Measurements from ENCODE around the gene MAK.
"Not testable (repeated sequence)": the region's sequence is repeated elsewhere in the genome, so short reads cannot be mapped to it uniquely, and the experiment has no call there.

Gene MAK

DNA sequence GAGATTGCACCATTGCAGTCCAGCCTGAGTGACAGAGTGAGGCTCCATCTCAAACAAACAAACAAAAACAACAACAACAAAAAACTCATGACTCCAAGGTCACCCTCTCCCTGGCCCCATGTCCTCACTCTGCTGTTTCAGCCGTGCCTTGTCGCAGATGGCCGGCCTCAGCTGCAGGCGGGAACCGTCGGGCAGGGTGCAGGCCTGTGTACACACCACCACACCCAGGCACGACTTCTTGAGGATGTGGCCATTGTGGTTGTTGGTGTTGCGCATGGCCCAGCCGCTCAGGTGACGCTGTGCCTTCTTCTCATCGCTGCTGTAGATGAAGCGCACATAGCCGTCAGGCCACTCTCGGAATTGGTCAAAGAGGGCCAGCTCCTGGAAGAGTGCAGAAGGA lies 38.7 kb upstream of the MAK start:
- peaks cover 45% of the 10 kb centered on the region for H3K27me3 ChIP-seq (ENCODE audit: insufficient read depth, low read length)
- H3K27ac ChIP-seq (ENCODE audit: low read depth, low read length): no peak overlapping the region

DNA sequence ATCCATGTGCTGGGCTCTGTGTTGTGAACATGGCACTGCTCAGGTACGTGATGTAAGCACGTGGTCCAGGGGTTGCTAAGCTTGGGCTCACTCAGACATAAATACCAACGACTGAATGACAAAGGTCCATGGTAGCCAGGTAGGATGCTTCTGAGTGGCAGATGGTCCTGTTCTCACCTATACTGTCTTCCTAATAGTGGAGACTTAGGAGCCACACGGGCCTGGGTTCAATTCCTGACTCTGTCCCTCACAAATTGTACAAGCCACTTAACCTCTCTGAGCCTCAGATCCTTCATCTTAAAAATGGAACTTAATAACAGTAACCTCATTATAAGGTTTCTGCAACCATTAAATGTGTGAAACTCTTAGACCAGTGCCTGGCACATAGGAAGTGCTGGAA lies 36.7 kb upstream of the MAK start:
- Histone ChIP-seq H3K27ac (ENCODE audit: low read depth, low read length) (no peak overlapping the region), H3K4me1 (ENCODE audit: control insufficient read depth, insufficient read depth, low read length, unreplicated experiment) (no peaks in the 10 kb centered on the region), H3K79me2 (ENCODE audit: control insufficient read depth, insufficient read depth, low read length, unreplicated experiment) (no peaks in the 10 kb centered on the region), H3K27me3 (ENCODE audit: insufficient read depth, low read length) (peaks cover 26% of the 10 kb centered on the region), H3K36me3 (ENCODE audit: insufficient read depth, low read length) (no peaks in the 10 kb centered on the region), H3K4me3 (ENCODE audit: low read depth, low read length) (no peak overlapping the region), H2AFZ (ENCODE audit: low read length, unreplicated experiment) (no peak overlapping the region)

More for the DNA sequence above, 38.7 kb upstream of the MAK start:
- Histone ChIP-seq H3K4me1 (ENCODE audit: control insufficient read depth, insufficient read depth, low read length, unreplicated experiment) (no peaks in the 10 kb centered on the region), H3K79me2 (ENCODE audit: control insufficient read depth, insufficient read depth, low read length, unreplicated experiment) (no peaks in the 10 kb centered on the region), H2AFZ (ENCODE audit: low read length, unreplicated experiment) (no peak overlapping the region), H3K4me3 (ENCODE audit: low read depth, low read length) (no peak overlapping the region), H3K36me3 (ENCODE audit: insufficient read depth, low read length) (no peaks in the 10 kb centered on the region)

DNA sequence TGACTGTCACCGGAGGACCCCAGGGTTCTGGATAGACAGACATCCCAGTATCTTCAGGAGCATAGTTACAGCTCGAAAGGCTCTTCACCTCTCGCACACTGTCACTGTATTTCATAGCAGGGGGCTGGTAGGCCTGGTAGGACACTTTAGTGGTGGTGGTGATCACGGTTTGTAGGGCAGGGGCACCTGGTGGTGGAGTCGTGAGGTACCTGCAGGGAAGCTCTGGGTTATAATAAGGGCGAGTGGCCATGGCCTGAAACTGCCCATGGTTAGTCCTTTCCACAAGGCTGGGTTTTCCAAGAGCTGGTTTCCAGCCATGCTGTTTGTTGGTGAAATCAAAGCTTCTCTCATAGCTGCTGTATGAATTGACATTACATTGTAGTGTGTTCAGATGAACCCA lies 35.9 kb upstream of the MAK start:
- H2AFZ ChIP-seq (ENCODE audit: low read length, unreplicated experiment): no peak overlapping the region
- H3K27ac ChIP-seq (ENCODE audit: low read depth, low read length): no peak overlapping the region
- H3K4me1 ChIP-seq (ENCODE audit: control insufficient read depth, insufficient read depth, low read length, unreplicated experiment): no peaks in the 10 kb centered on the region
- no peaks in the 10 kb centered on the region for H3K36me3 ChIP-seq (ENCODE audit: insufficient read depth, low read length)
- H3K79me2 ChIP-seq (ENCODE audit: control insufficient read depth, insufficient read depth, low read length, unreplicated experiment): no peaks in the 10 kb centered on the region
- H3K4me3 ChIP-seq (ENCODE audit: low read depth, low read length): no peak overlapping the region
- H3K27me3 ChIP-seq (ENCODE audit: insufficient read depth, low read length): peaks cover 18% of the 10 kb centered on the region

DNA sequence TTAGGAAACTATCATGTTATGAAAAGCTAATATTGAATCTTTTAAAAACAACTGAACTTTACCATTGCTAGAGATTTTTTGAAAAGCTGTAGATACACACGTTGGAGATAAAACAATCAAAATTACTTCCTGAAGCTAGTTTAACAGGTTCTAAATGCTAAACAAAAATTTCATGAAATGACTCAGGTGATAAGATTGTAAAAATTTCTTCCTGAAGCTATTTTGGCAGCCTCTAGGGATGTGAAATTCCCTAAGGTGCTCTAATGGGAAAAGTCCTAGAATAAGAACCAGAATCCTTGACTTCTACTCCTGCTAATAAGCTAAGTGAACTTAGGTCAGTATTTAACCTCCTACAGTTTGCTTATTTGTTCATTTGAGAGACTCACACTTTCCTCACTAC lies 35.0 kb upstream of the MAK start:
- Histone ChIP-seq H3K36me3 (ENCODE audit: insufficient read depth, low read length) (no peaks in the 10 kb centered on the region), H3K4me3 (ENCODE audit: low read depth, low read length) (no peak overlapping the region), H3K79me2 (ENCODE audit: control insufficient read depth, insufficient read depth, low read length, unreplicated experiment) (no peaks in the 10 kb centered on the region), H3K27me3 (ENCODE audit: insufficient read depth, low read length) (peaks cover 17% of the 10 kb centered on the region; the same call in 1 of the 2 replicates), H3K4me1 (ENCODE audit: control insufficient read depth, insufficient read depth, low read length, unreplicated experiment) (no peaks in the 10 kb centered on the region), H2AFZ (ENCODE audit: low read length, unreplicated experiment) (no peak overlapping the region), H3K27ac (ENCODE audit: low read depth, low read length) (no peak overlapping the region)

DNA sequence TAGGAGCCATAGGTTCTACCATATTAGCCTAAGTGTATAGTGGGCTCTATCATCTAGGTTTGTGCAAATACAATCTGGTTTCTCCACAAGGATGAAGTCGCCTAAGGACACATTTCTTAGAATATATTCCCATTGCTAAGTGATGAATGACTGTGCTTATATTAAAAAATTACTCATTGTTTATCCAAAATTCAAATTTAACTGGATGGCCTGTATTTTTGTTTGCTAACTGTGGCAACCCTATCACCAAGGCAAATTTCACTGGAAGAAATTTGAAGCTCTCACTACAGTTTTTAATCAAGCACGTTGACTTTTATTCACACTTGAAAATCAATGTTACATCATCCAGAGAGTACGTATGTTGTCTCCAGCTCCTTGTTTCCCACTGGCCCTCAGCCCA lies 29.6 kb upstream of the MAK start:
- Histone ChIP-seq H3K27me3 (ENCODE audit: insufficient read depth, low read length) (peaks cover 6% of the 10 kb centered on the region; the same call in 1 of the 2 replicates), H3K79me2 (ENCODE audit: control insufficient read depth, insufficient read depth, low read length, unreplicated experiment) (no peaks in the 10 kb centered on the region), H3K4me3 (ENCODE audit: low read depth, low read length) (no peak overlapping the region), H3K27ac (ENCODE audit: low read depth, low read length) (no peak overlapping the region), H3K4me1 (ENCODE audit: control insufficient read depth, insufficient read depth, low read length, unreplicated experiment) (no peaks in the 10 kb centered on the region), H3K36me3 (ENCODE audit: insufficient read depth, low read length) (no peaks in the 10 kb centered on the region), H2AFZ (ENCODE audit: low read length, unreplicated experiment) (no peak overlapping the region)

DNA sequence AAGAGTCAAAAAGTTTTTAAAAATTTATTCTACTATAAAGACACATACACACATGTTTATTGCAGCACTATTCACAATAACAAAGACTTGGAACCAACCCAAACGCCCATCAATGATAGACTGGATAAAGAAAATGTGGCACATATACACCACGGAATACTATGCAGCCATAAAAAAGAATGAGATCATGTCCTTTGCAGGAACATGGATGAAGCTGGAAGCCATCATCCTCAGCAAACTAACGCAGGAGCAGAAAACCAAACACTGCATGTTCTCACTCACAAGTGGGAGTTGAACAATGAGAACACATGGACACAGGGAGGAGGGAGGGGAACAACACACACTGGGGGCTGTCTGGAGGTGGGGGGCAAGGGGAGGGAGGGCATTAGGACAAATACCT lies 28.4 kb upstream of the MAK start:
- not testable (repeated sequence) for H3K27me3 ChIP-seq (ENCODE audit: insufficient read depth, low read length); H2AFZ ChIP-seq (ENCODE audit: low read length, unreplicated experiment); H3K4me3 ChIP-seq (ENCODE audit: low read depth, low read length); H3K4me1 ChIP-seq (ENCODE audit: control insufficient read depth, insufficient read depth, low read length, unreplicated experiment); H3K36me3 ChIP-seq (ENCODE audit: insufficient read depth, low read length); H3K27ac ChIP-seq (ENCODE audit: low read depth, low read length); H3K79me2 ChIP-seq (ENCODE audit: control insufficient read depth, insufficient read depth, low read length, unreplicated experiment)

DNA sequence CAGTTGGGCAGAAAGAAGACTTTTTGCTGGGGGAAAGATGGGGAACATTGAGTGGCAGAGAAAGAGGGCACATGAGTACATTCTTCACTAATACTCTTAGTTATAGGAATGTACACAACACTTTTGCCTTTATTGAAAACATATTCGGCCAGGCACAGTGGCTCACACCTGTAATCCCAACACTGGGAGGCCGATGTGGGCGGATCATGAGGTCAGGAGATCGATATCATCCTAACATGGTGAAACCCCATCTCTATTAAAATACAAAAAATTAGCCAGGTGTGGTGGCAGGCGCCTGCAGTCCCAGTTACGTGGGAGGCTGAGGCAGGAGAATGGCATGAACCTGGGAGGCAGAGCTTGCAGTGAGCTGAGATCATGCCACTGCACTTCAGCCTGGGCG lies 24.7 kb upstream of the MAK start:
- H3K27me3 ChIP-seq (ENCODE audit: insufficient read depth, low read length); H2AFZ ChIP-seq (ENCODE audit: low read length, unreplicated experiment): not testable (repeated sequence)

DNA sequence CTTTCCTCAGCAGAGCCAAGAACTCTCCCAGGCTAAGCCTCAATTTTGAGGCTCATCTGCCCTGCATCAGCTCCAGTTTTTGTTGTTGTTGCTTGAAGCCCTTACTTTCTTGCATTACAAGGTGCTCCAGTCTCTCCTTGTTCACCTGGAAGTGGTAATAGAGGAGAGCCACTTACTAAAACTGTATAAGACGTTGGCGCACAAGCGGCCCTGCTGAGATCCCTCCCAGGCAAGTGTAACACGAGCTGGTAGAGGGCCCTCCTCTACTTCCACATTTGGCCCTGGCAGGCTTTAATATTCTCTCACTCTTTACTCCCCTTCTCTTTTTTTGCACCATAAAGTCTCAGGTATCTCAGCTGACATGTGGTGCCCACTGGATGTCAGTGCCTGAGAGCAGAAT lies 24.0 kb upstream of the MAK start:
- H3K4me1 ChIP-seq (ENCODE audit: control insufficient read depth, insufficient read depth, low read length, unreplicated experiment): no peaks in the 10 kb centered on the region
- H3K36me3 ChIP-seq (ENCODE audit: insufficient read depth, low read length): no peaks in the 10 kb centered on the region
- no peak overlapping the region for H3K4me3 ChIP-seq (ENCODE audit: low read depth, low read length)
- peaks cover 8% of the 10 kb centered on the region; the same call in 1 of the 2 replicates for H3K27me3 ChIP-seq (ENCODE audit: insufficient read depth, low read length)
- no peak overlapping the region for H3K27ac ChIP-seq (ENCODE audit: low read depth, low read length)
- H3K79me2 ChIP-seq (ENCODE audit: control insufficient read depth, insufficient read depth, low read length, unreplicated experiment): no peaks in the 10 kb centered on the region
- H2AFZ ChIP-seq (ENCODE audit: low read length, unreplicated experiment): no peak overlapping the region

More for the DNA sequence above, 24.7 kb upstream of the MAK start:
- H3K4me1 ChIP-seq (ENCODE audit: control insufficient read depth, insufficient read depth, low read length, unreplicated experiment); H3K27ac ChIP-seq (ENCODE audit: low read depth, low read length); H3K79me2 ChIP-seq (ENCODE audit: control insufficient read depth, insufficient read depth, low read length, unreplicated experiment); H3K36me3 ChIP-seq (ENCODE audit: insufficient read depth, low read length); H3K4me3 ChIP-seq (ENCODE audit: low read depth, low read length): not testable (repeated sequence)

DNA sequence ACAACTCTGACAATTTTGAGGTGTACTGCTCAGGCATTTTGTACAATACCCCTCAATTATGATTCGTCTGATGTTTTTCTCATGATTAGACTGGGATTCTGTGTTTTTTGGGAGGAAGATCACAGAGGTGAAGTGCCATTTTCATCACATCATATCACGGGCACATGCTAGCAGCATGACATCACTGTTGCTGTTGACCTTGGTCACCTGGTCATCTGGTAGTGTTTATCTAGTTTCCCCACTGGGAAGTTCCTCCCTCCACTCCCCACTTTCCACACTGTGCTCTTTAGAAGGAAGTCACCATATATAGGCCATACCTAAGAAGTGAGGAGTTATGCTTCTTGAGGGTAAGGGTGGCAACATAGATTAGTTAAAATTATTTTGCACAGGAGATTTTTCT lies 22.7 kb upstream of the MAK start:
- Histone ChIP-seq H3K4me1 (ENCODE audit: control insufficient read depth, insufficient read depth, low read length, unreplicated experiment) (no peaks in the 10 kb centered on the region), H3K27me3 (ENCODE audit: insufficient read depth, low read length) (peaks cover 10% of the 10 kb centered on the region; the same call in 1 of the 2 replicates), H3K79me2 (ENCODE audit: control insufficient read depth, insufficient read depth, low read length, unreplicated experiment) (no peaks in the 10 kb centered on the region), H3K27ac (ENCODE audit: low read depth, low read length) (no peak overlapping the region), H2AFZ (ENCODE audit: low read length, unreplicated experiment) (no peak overlapping the region), H3K36me3 (ENCODE audit: insufficient read depth, low read length) (no peaks in the 10 kb centered on the region), H3K4me3 (ENCODE audit: low read depth, low read length) (no peak overlapping the region)

DNA sequence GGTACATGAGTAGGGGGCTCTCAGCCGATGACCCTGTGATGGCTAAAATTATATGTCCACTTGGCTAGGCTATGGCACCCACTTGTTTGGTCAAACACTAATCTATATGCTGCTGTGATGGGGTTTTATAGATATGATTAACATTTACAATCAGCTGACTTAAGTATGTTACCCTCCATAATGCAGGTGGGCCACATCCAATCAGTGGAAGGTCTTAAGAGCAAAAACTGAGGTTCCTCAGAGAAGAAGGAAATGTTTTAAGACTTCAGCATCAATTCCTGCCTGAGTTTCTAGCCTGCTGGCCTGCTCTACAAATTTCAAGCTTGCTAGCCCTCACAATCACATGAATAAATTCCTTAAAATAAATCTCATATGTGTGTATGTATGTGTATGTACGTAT lies 18.9 kb upstream of the MAK start:
- H3K79me2 ChIP-seq (ENCODE audit: control insufficient read depth, insufficient read depth, low read length, unreplicated experiment): no peaks in the 10 kb centered on the region
- peaks cover 9% of the 10 kb centered on the region for H3K27me3 ChIP-seq (ENCODE audit: insufficient read depth, low read length)

DNA sequence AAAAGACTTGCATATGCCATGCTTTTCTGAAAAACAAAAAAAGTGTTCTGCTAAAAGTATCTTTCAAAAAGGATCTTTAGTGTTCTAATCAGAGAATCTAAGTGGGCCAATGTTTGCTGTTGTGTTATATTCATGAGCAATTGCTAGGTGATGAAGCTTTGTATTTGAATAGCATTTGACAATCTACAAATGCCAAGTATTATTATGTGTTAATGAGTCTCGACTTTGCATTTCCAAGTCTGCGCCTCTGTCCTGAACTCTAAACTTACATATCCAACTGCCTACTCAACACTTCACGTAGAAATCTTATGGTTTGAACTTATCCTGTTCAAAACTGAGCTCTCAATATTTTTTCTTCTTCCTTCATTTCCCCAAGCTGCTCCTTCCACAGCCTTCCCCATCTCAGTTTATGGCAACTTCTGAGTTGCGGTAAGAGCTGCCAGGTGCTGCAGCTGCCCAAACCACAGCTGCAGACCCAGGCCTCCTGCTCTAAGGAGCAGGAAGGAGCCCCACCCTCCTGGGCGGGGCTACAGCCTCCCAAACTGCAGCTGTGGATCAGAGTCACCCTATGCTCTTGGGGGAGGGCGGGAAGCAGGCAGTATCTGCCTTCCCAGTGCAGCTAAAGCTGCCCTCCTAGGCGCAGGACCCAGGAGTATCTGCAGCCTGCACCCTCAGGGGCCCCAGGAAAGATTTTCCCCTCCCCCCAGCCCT lies 16.7 kb upstream of the MAK start:
- Histone ChIP-seq H3K27me3 (ENCODE audit: insufficient read depth, low read length) (peaks cover 15% of the 10 kb centered on the region), H3K27ac (ENCODE audit: low read depth, low read length) (no peak overlapping the region), H2AFZ (ENCODE audit: low read length, unreplicated experiment) (no peak overlapping the region), H3K4me1 (ENCODE audit: control insufficient read depth, insufficient read depth, low read length, unreplicated experiment) (no peaks in the 10 kb centered on the region), H3K79me2 (ENCODE audit: control insufficient read depth, insufficient read depth, low read length, unreplicated experiment) (no peaks in the 10 kb centered on the region), H3K36me3 (ENCODE audit: insufficient read depth, low read length) (no peaks in the 10 kb centered on the region), H3K4me3 (ENCODE audit: low read depth, low read length) (no peak overlapping the region)

More for the DNA sequence above, 18.9 kb upstream of the MAK start:
- Histone ChIP-seq H2AFZ (ENCODE audit: low read length, unreplicated experiment) (no peak overlapping the region), H3K4me1 (ENCODE audit: control insufficient read depth, insufficient read depth, low read length, unreplicated experiment) (no peaks in the 10 kb centered on the region), H3K4me3 (ENCODE audit: low read depth, low read length) (no peak overlapping the region), H3K36me3 (ENCODE audit: insufficient read depth, low read length) (no peaks in the 10 kb centered on the region), H3K27ac (ENCODE audit: low read depth, low read length) (no peak overlapping the region)

Measured in ACC112 (cell line).